Glutamatergic neuron (in vitro differentiated cells): ENCODE results near the gene MACROD1. TPM values are rescaled to one million over a fixed set of nuclear protein-coding genes. Genes with fewer than 3 reads are reported as not detected.
A peak's percentile ranks its signal among the peaks of the same experiment; 100 is the strongest.
"Not testable (repeated sequence)": the region's sequence is repeated elsewhere in the genome, so short reads cannot be mapped to it uniquely, and the experiment has no call there.

ENCODE experiments used
- DNase-seq: peaks from one replicate; pipeline ENCODE4 v3.0.0; 2022
- H3K27ac Mint-ChIP-seq: one replicate; pipeline ENCODE4 v1.8.0; 2020; ENCODE audit warnings: mild to moderate bottlenecking, mixed read lengths, inconsistent platforms; ENCODE audit not compliant: unreplicated experiment
- H3K27me3 Mint-ChIP-seq: one replicate; pipeline ENCODE4 v1.8.0; 2020; ENCODE audit warnings: mild to moderate bottlenecking, moderate library complexity, mixed read lengths, inconsistent platforms; ENCODE audit not compliant: unreplicated experiment
- H3K36me3 Mint-ChIP-seq: one replicate; pipeline ENCODE4 v1.8.0; 2020; ENCODE audit warnings: mild to moderate bottlenecking, mixed read lengths, inconsistent platforms; ENCODE audit not compliant: unreplicated experiment
- H3K4me1 Mint-ChIP-seq: one replicate; pipeline ENCODE4 v1.8.0; 2020; ENCODE audit warnings: mild to moderate bottlenecking, low read depth, mixed read lengths, inconsistent platforms; ENCODE audit not compliant: unreplicated experiment
- H3K4me3 Mint-ChIP-seq: one replicate; pipeline ENCODE4 v1.8.0; 2020; ENCODE audit warnings: mild to moderate bottlenecking, mixed read lengths, inconsistent platforms; ENCODE audit not compliant: unreplicated experiment
- H3K9me3 Mint-ChIP-seq: one replicate; pipeline ENCODE4 v1.8.0; 2020; ENCODE audit warnings: mild to moderate bottlenecking, moderate library complexity, mixed read lengths, inconsistent platforms; ENCODE audit not compliant: unreplicated experiment
- total RNA-seq: library from RNA; stranded (reverse); fragmentation: NEBNext Ultra II Directional; extraction: Animal tissue kit (Norgen Biotek cat#: 25700); gene quantifications from one replicate; pipeline ENCODE4 v1.2.1, GENCODE V29; 2021; ENCODE audit not compliant: unreplicated experiment
- TF ChIP-seq, protein P1 (sequence below): fragments of 200-600 bp; sonication (generic); IDR thresholded peaks from one replicate; pipeline ENCODE4 v1.5.0; 2021; ENCODE audit not compliant: partially characterized antibody, unreplicated experiment

The MACROD1 gene
- total RNA-seq, 1 donor from 2014 or later: 12.7 TPM

DNA sequence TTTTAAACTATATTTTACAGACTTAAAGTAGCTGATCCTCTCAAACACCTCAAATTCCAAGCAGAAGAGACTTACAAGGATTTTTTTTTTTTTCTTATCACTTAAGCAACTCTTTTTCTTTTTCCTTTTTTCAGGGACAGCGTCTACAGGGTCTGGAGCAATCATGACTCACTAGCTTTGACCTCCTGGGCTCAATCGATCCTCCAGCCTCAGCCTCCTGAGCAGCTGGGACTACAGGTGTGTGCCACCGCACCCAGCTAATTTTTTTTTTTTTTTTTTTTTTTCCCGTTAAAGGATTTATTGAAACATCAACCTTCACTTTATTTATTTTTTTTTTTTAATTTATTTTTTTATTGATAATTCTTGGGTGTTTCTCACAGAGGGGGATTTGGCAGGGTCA, 4.5 kb upstream of the MACROD1 start:
- Mint-ChIP-seq H3K27me3 (peaks cover 2% of the 10 kb centered on the region), H3K36me3 (no peaks in the 10 kb centered on the region)

DNA sequence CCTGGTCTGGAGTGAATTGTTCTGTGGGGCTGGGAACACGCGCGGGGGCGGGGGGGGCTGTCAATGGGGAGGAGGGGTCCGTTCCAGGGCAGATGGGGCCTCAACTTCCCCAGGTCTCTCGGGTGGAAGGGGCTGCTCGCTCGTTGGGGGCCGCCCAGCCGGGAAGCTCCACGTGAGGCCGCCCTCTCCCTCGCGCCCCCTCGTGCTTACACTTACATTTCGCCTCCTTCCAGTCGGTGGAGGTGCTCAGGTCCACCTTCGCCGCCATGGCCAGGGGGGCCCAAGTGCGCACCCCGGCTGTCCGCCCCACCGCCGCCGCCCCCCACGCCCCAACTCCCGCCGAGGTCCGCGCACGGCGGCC, 452 bp downstream of the MACROD1 start:
- TF ChIP-seq, protein P1, sequence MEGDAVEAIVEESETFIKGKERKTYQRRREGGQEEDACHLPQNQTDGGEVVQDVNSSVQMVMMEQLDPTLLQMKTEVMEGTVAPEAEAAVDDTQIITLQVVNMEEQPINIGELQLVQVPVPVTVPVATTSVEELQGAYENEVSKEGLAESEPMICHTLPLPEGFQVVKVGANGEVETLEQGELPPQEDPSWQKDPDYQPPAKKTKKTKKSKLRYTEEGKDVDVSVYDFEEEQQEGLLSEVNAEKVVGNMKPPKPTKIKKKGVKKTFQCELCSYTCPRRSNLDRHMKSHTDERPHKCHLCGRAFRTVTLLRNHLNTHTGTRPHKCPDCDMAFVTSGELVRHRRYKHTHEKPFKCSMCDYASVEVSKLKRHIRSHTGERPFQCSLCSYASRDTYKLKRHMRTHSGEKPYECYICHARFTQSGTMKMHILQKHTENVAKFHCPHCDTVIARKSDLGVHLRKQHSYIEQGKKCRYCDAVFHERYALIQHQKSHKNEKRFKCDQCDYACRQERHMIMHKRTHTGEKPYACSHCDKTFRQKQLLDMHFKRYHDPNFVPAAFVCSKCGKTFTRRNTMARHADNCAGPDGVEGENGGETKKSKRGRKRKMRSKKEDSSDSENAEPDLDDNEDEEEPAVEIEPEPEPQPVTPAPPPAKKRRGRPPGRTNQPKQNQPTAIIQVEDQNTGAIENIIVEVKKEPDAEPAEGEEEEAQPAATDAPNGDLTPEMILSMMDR: no peak
- no peaks in the 10 kb centered on the region for H3K36me3 Mint-ChIP-seq
- H3K27me3 Mint-ChIP-seq: peaks cover 2% of the 10 kb centered on the region
- peak overlapping the region; percentile 61 for H3K4me3 Mint-ChIP-seq
- DNase-seq: peak; percentile 58
- peaks cover 4% of the 10 kb centered on the region for H3K4me1 Mint-ChIP-seq
- no peak overlapping the region for H3K27ac Mint-ChIP-seq
- peaks cover 2% of the 10 kb centered on the region for H3K9me3 Mint-ChIP-seq

More for the DNA sequence above, 4.5 kb upstream of the MACROD1 start:
- Mint-ChIP-seq H3K27ac (no peak overlapping the region), H3K4me1 (no peaks in the 10 kb centered on the region), H3K4me3 (no peak overlapping the region), H3K9me3 (peaks cover 2% of the 10 kb centered on the region)
- no peak for DNase-seq
- TF ChIP-seq, protein P1: no peak

DNA sequence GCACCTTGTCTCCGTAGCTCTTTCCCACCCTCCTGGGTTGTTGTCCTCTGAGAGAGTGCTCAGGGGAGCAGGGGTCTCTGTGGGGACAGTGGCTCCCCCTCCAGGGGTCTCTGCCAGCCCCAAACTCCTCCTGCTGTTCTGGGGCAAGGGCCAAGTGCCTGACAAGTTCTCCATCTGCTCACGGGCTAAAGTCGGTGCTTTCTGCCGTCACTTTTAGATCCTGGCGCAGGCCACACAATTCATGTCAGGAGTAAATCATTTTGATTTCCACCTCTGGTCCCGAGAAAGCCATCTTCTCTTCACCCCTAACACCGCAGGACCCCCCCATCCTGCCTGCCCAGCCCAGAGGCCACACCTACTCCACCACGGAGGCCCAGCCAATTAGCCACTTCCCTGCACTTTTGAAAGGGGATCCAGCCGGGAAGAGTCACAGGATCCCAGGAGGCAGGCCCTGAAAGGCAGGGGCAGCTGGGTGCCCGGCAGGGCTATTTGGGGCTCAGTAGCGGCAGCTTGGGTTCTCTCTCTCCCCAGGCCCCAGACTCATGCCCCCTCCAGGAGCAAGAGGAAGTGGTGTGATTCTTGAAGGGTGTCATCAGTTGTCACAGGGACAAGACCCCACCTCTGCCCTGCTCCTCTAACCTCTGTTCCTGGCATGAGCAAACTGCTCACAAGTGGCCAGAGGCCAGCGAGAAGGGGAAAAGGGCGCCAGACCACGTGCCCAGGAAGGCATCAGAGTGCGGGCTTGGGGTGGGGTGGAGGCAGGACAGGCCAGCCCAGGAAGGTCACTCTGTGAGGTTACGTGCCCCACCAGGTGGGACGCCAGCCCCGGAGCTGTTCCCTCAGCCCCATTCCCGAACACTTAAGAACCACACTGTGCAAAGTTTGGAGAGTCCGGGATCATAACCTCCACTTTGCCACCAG, 1.3 kb downstream of the MACROD1 start:
- Mint-ChIP-seq H3K27ac (peak overlapping the region; percentile 48), H3K27me3 (peaks cover 2% of the 10 kb centered on the region), H3K9me3 (peaks cover 2% of the 10 kb centered on the region), H3K36me3 (no peaks in the 10 kb centered on the region), H3K4me1 (peaks cover 4% of the 10 kb centered on the region), H3K4me3 (peak overlapping the region; percentile 61)
- TF ChIP-seq, protein P1: no peak
- DNase-seq: no peak

DNA sequence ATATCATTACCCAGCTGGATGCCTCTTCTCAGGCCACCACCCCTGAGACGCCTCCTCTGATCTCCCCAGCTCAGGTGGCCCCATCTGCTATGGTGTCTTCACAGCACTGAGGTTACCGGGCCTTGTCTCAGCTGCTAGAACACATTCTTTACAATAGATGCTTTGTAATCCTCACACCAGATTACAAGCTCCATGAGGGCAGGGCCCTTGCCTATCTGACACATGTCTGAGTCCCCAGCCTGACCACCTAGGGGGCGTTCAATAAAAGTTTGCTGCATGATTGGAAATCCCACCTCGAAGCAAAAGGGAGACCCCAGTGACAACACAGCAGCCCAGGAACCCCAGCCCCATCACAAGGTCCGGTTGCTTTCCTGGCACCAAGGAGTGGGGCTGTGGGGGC, 2.0 kb downstream of the MACROD1 start:
- no peak overlapping the region for H3K4me3 Mint-ChIP-seq
- peaks cover 2% of the 10 kb centered on the region for H3K27me3 Mint-ChIP-seq
- TF ChIP-seq, protein P1: no peak
- no peak overlapping the region for H3K27ac Mint-ChIP-seq
- H3K9me3 Mint-ChIP-seq: peaks cover 2% of the 10 kb centered on the region
- peaks cover 4% of the 10 kb centered on the region for H3K4me1 Mint-ChIP-seq
- H3K36me3 Mint-ChIP-seq: no peaks in the 10 kb centered on the region
- DNase-seq: no peak

GRCh38 chr11:64162769-64163168, 3.1 kb downstream of the MACROD1 start:
- not testable (repeated sequence) for H3K4me1 Mint-ChIP-seq, H3K27me3 Mint-ChIP-seq, H3K4me3 Mint-ChIP-seq, H3K9me3 Mint-ChIP-seq, H3K36me3 Mint-ChIP-seq, H3K27ac Mint-ChIP-seq, DNase-seq
